MM.1S (cell line): Measurements from ENCODE around the gene TULP4.
"Not testable (repeated sequence)": the region's sequence is repeated elsewhere in the genome, so short reads cannot be mapped to it uniquely, and the experiment has no call there.

Source experiments
- DNase-seq: peaks from one replicate; pipeline ENCODE4 v3.0.0-alpha.2; 2015
- H2AFZ ChIP-seq: fragments of 300-600 bp; sonication (generic); 2 replicates; pipeline ENCODE4 v1.6.0; 2016; ENCODE audit warnings: antibody characterized with exemption, low read length
- H3F3A ChIP-seq: fragments of 300-600 bp; sonication (generic); 2 replicates; pipeline ENCODE4 v1.6.1; 2016; ENCODE audit warnings: mild to moderate bottlenecking, antibody characterized with exemption, low read length, moderate library complexity, mixed read lengths; ENCODE audit not compliant: insufficient read depth
- H3K27ac ChIP-seq: fragments of 300-600 bp; sonication (generic); 2 replicates; pipeline ENCODE4 v1.5.1; 2016; ENCODE audit warnings: mild to moderate bottlenecking, low read length
- H3K27me3 ChIP-seq: fragments of 300-600 bp; sonication (generic); replicated peaks from 2 replicates; pipeline ENCODE4 v1.6.0; 2016; ENCODE audit warnings: low read length; ENCODE audit not compliant: insufficient read depth
- H3K36me3 ChIP-seq: fragments of 300-600 bp; sonication (generic); replicated peaks from 2 replicates; pipeline ENCODE4 v1.6.1; 2016; ENCODE audit warnings: mild to moderate bottlenecking, low read length, mixed read lengths; ENCODE audit not compliant: insufficient read depth
- H3K4me1 ChIP-seq: fragments of 300-600 bp; sonication (generic); 2 replicates; pipeline ENCODE4 v1.6.1; 2016; ENCODE audit warnings: low read length, mixed read lengths
- H3K4me2 ChIP-seq: fragments of 300-600 bp; sonication (generic); 2 replicates; pipeline ENCODE4 v1.6.0; 2016; ENCODE audit warnings: low read depth, low read length
- H3K4me3 ChIP-seq: fragments of 300-600 bp; sonication (generic); 2 replicates; pipeline ENCODE4 v1.5.1; 2016; ENCODE audit warnings: low read length, mixed read lengths
- H3K79me2 ChIP-seq: fragments of 300-600 bp; sonication (generic); 2 replicates; pipeline ENCODE4 v1.6.1; 2016; ENCODE audit warnings: mixed run types, low read length, mixed read lengths
- H3K9ac ChIP-seq: fragments of 300-600 bp; sonication (generic); 2 replicates; pipeline ENCODE4 v1.6.1; 2016; ENCODE audit warnings: low read length, mixed read lengths
- H3K9me2 ChIP-seq: fragments of 300-600 bp; sonication (generic); replicated peaks from 2 replicates; pipeline ENCODE4 v1.6.1; 2016; ENCODE audit warnings: mild to moderate bottlenecking, low read length, mixed read lengths; ENCODE audit not compliant: insufficient read depth
- H3K9me3 ChIP-seq: fragments of 300-600 bp; sonication (generic); replicated peaks from 2 replicates; pipeline ENCODE4 v1.6.1; 2016; ENCODE audit warnings: mild to moderate bottlenecking, low read length, mixed read lengths; ENCODE audit not compliant: insufficient read depth
- H4K20me1 ChIP-seq: fragments of 300-600 bp; sonication (generic); 2 replicates; pipeline ENCODE4 v1.6.1; 2016; ENCODE audit warnings: mild to moderate bottlenecking, low read length, moderate library complexity, mixed read lengths; ENCODE audit not compliant: insufficient read depth
- EZH2 ChIP-seq: fragments of 300-600 bp; sonication (generic); optimal IDR thresholded peaks from 2 replicates; pipeline ENCODE3; 2017; ENCODE audit warnings: low read depth, mild to moderate bottlenecking, antibody characterized with exemption, low read length, mixed read lengths
- EZH2phosphoT487 ChIP-seq: fragments of 300-600 bp; sonication (generic); IDR thresholded peaks from 2 replicates; pipeline ENCODE4 v1.6.1; 2018; ENCODE audit warnings: antibody characterized with exemption, low read length
- TF ChIP-seq, protein P1 (sequence below): fragments of 300-600 bp; sonication (generic); IDR thresholded peaks from 2 replicates; pipeline ENCODE4 v1.5.1; 2016; ENCODE audit warnings: antibody characterized with exemption, low read length, mixed read lengths

The TULP4 gene

DNA sequence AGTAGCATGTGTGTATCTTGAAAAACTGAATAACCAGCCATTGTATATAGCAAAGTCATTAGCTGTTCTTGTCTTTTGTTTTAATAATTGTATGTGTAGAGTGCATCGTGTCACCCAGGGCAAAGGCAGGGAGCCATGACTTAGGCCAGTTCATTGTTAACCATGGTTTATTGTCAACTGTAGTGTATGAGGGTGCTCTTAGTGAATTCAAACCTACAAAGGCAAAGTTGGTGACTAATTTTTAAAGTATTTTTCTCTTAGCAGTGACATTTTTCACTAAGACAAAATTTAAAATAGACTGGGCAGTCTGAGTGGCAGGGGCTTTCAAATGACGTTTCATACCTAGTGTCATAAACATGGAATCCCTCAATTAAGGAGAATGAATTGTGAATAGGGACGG lies 79.0 kb downstream of the TULP4 start:
- TF ChIP-seq EZH2 (no peak), EZH2phosphoT487 (no peak)
- TF ChIP-seq, protein P1, sequence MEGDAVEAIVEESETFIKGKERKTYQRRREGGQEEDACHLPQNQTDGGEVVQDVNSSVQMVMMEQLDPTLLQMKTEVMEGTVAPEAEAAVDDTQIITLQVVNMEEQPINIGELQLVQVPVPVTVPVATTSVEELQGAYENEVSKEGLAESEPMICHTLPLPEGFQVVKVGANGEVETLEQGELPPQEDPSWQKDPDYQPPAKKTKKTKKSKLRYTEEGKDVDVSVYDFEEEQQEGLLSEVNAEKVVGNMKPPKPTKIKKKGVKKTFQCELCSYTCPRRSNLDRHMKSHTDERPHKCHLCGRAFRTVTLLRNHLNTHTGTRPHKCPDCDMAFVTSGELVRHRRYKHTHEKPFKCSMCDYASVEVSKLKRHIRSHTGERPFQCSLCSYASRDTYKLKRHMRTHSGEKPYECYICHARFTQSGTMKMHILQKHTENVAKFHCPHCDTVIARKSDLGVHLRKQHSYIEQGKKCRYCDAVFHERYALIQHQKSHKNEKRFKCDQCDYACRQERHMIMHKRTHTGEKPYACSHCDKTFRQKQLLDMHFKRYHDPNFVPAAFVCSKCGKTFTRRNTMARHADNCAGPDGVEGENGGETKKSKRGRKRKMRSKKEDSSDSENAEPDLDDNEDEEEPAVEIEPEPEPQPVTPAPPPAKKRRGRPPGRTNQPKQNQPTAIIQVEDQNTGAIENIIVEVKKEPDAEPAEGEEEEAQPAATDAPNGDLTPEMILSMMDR = no peak

DNA sequence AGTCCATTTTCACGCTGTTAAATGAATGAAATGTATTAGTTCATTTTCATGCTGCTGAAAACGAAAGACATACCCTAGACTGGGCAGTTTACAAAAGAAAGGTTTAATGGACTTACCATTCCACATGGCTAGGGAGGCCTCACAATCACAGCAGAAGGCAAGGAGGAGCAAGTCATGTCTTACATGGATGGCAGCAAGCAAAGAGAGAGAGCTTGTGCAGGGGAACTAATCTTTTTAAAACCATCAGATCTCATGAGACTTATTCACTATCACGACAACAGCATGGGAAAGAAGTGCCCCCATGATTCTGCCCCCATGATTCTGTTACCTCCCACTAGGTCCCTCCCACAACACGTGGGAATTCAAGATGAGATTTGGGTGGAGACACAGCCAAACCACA lies 79.7 kb downstream of the TULP4 start:
- H3K9me2 ChIP-seq, H3K4me3 ChIP-seq, H3K36me3 ChIP-seq, H3K4me2 ChIP-seq, H3F3A ChIP-seq, H3K79me2 ChIP-seq, DNase-seq, H3K27me3 ChIP-seq, H3K9ac ChIP-seq, H4K20me1 ChIP-seq, H3K9me3 ChIP-seq, H3K4me1 ChIP-seq, H3K27ac ChIP-seq, H2AFZ ChIP-seq: not testable (repeated sequence)

More for the DNA sequence above, 79.0 kb downstream of the TULP4 start:
- H4K20me1 ChIP-seq = no peaks in the 10 kb centered on the region
- no peak overlapping the region for H3K27ac ChIP-seq
- no peaks in the 10 kb centered on the region for H3K9me2 ChIP-seq
- no peak overlapping the region for H3K4me2 ChIP-seq
- H3K4me3 ChIP-seq = no peak overlapping the region
- H3K79me2 ChIP-seq = no peaks in the 10 kb centered on the region
- H3F3A ChIP-seq = no peaks in the 10 kb centered on the region
- H3K27me3 ChIP-seq = no peaks in the 10 kb centered on the region
- no peaks in the 10 kb centered on the region for H3K36me3 ChIP-seq
- H3K9me3 ChIP-seq = no peaks in the 10 kb centered on the region
- H3K9ac ChIP-seq = no peak overlapping the region
- H3K4me1 ChIP-seq = no peaks in the 10 kb centered on the region
- H2AFZ ChIP-seq = no peak overlapping the region
- no peak for DNase-seq

DNA sequence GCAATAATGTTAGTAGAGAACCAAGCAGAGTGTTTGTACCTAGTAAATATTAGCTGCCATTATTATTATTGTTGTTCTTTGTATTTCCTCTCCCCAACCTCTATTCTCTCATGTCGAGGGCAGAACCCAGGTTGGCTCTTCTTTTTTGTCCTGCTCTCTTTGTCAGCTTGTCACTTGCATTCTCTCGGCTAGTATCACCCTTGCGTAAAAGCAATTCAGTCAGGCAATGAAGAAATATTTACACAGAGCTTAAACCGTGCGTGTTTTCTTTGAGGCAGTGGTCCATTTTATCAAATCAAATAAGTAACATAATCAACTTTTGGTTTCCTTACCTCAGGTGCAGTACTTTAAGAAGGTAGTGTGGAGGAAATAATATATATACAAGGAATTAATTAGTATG lies 83.9 kb downstream of the TULP4 start:
- TF ChIP-seq EZH2 (no peak), EZH2phosphoT487 (no peak)
- TF ChIP-seq, protein P1 = no peak
- H2AFZ ChIP-seq = no peak overlapping the region
- no peaks in the 10 kb centered on the region for H4K20me1 ChIP-seq
- H3K36me3 ChIP-seq = no peaks in the 10 kb centered on the region
- H3F3A ChIP-seq = no peaks in the 10 kb centered on the region
- no peak overlapping the region for H3K4me2 ChIP-seq
- H3K9ac ChIP-seq = no peak overlapping the region
- H3K27me3 ChIP-seq = no peaks in the 10 kb centered on the region
- no peaks in the 10 kb centered on the region for H3K79me2 ChIP-seq
- no peaks in the 10 kb centered on the region for H3K4me1 ChIP-seq
- H3K9me2 ChIP-seq = no peaks in the 10 kb centered on the region
- no peak overlapping the region for H3K27ac ChIP-seq
- H3K9me3 ChIP-seq = no peaks in the 10 kb centered on the region
- DNase-seq = no peak
- no peak overlapping the region for H3K4me3 ChIP-seq

DNA sequence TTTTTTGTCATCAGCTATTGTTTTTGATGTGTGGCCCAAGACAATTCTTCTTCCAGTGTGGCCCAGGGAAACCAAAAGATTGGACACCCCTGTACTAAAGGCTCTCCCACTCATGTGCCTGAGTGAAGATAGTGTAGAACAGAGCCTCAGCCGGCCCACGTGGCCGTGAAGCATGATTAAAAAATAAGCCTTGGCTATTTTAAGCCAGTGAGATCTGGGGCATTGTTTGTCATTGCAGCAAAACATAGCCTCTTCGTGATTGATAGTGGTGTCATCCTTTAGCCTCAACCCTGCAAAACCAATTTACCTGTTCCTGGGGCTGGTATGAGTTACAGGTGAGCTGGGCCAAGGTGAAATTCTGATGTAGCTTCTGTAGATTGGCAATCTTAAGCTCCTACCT lies 85.3 kb downstream of the TULP4 start:
- no peak for TF ChIP-seq EZH2phosphoT487
- TF ChIP-seq EZH2 = no peak
- TF ChIP-seq, protein P1 = no peak
- no peaks in the 10 kb centered on the region for H3K4me1 ChIP-seq

More for the DNA sequence above, 85.3 kb downstream of the TULP4 start:
- Histone ChIP-seq H3K4me3 (no peak overlapping the region), H3K9ac (no peak overlapping the region), H3K9me2 (no peaks in the 10 kb centered on the region), H3K79me2 (no peaks in the 10 kb centered on the region), H2AFZ (no peak overlapping the region), H3K9me3 (no peaks in the 10 kb centered on the region), H3K4me2 (no peak overlapping the region), H3F3A (no peaks in the 10 kb centered on the region), H3K27me3 (no peaks in the 10 kb centered on the region), H3K27ac (no peak overlapping the region), H4K20me1 (no peaks in the 10 kb centered on the region), H3K36me3 (no peaks in the 10 kb centered on the region)
- no peak for DNase-seq
